Transverse colon (tissue), 4 donors: ENCODE data around the gene PLXNA2. TPM values are rescaled to one million over a fixed set of nuclear protein-coding genes. Genes with fewer than 3 reads are reported as not detected.

Experiments used
- DNase-seq: peaks from one replicate; pipeline ENCODE4 v3.0.0-alpha.2; 2019
- H3K27ac ChIP-seq, 4 donors: fragments of 200-600 bp; sonication (generic); 2 replicates each; pipeline ENCODE4 v1.5.1; 2016 to 2018; ENCODE audit warnings: inconsistent platforms in 4 of 4
- H3K27me3 ChIP-seq: fragments of 200-600 bp; sonication (generic); 2 replicates; pipeline ENCODE4 v1.5.1; 2017; ENCODE audit warnings: inconsistent platforms
- H3K36me3 ChIP-seq, 4 donors: fragments of 200-600 bp; sonication (generic); 2 replicates each; pipeline ENCODE4 v1.5.1; 2017 to 2019; ENCODE audit warnings: inconsistent platforms in 4 of 4
- H3K4me1 ChIP-seq, 4 donors: fragments of 200-600 bp; sonication (generic); 2 replicates each; pipeline ENCODE4 v1.5.1; 2017 to 2020; ENCODE audit warnings: inconsistent platforms in 4 of 4
- H3K4me3 ChIP-seq, 4 donors: fragments of 200-600 bp; sonication (generic); 1 replicate in 1 of 4; 2 replicates in 3 of 4; pipeline versions ENCODE4 v1.5.1 to v1.6.1; 2017 to 2019; ENCODE audit warnings: inconsistent platforms in 4 of 4
- H3K9me3 ChIP-seq, 2 donors: fragments of 200-600 bp; sonication (generic); 2 replicates each; pipeline ENCODE4 v1.5.1; 2017 to 2019; ENCODE audit warnings: inconsistent platforms in 2 of 2
- CTCF ChIP-seq, 5 experiments: fragments of 200-600 bp in 3 of 5; fragments of 450-650 bp in 2 of 5; sonication (generic) in 3 of 5; IDR thresholded peaks; 1 replicate in 2 of 5; 2 replicates in 3 of 5; pipeline ENCODE4 v1.5.1; 2016 to 2017; ENCODE audit warnings: antibody characterized with exemption in 5 of 5, inconsistent platforms in 3 of 5, mild to moderate bottlenecking in 2 of 5, moderate library complexity in 1 of 5
- EP300 ChIP-seq: sonication (generic); formaldehyde crosslinking; IDR thresholded peaks from one replicate; pipeline ENCODE4 v1.6.1; 2017; ENCODE audit warnings: antibody characterized with exemption, low read depth
- POLR2A ChIP-seq: fragments of 450-650 bp; IDR thresholded peaks from one replicate; pipeline ENCODE4 v1.6.1; 2016; ENCODE audit warnings: antibody characterized with exemption, mild to moderate bottlenecking, moderate library complexity
- POLR2AphosphoS5 ChIP-seq, 3 donors: sonication (generic); formaldehyde crosslinking; IDR thresholded peaks; one replicate each; pipeline ENCODE4 v1.6.1; 2016; ENCODE audit warnings: antibody characterized with exemption in 3 of 3
- WGBS, 2 donors: methylation state at CpG; one replicate each; pipeline ENCODE4 v1.1.5; 2018; ENCODE audit warnings: low coverage in 1 of 2; 5-methylcytosine and 5-hydroxymethylcytosine counted together
- in situ Hi-C, 4 donors: fragments of 200-750 bp; cut with MboI; loops; one replicate each; pipeline versions ENCODE4 v1.15.0 to v1.15.1; 2017; ENCODE audit warnings: low sequenced_read_pairs in 3 of 4, low pct_ligation_motif_present in 1 of 4, low pct_unique_long_range_greater_than_20kb in 1 of 4
- intact Hi-C: fragments of 100-400 bp; cut with DNase I; formaldehyde crosslinking; loops from one replicate; pipeline ENCODE4 v1.15.1; 2023; ENCODE audit warnings: low total_unique reads
- total RNA-seq, 4 donors: library from RNA; depleted of rRNA; stranded (reverse); fragments of >200 nt; gene quantifications; one replicate each; pipeline ENCODE4 v1.1.0, GENCODE V29; 2016

Gene PLXNA2
- total RNA-seq, 4 donors from 2014 or later = 77.4 to 140 (median 85.5) TPM

DNA sequence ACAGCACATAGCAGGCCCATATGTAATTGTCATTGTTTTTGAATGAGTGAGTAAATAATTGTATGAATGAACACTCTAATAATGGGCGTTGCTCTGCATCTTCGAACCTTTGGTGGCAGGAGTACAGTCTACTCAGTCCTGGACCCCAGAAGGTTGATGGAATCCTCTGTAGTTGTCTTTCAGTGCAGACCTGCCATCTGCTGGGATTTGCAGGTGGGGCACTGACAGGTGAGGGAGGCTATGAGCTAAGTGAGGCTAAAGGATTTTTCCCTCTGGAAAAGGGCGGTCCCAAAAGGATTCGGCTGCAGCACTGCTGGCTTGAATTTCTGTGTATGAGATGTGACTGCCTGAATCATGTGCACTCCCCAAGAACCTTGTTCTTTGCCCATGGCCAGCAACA is 53.4 kb downstream of the PLXNA2 start:
- in situ Hi-C loops (no loop called here), intact Hi-C loops (no loop called here)
- TF ChIP-seq POLR2A (no peak), POLR2AphosphoS5 (IDR thresholded peaks at IDR 0.05) (no peak), CTCF (IDR thresholded peaks at IDR 0.05) (no peak), EP300 (no peak)
- Histone ChIP-seq H3K27ac (no peak overlapping the region), H3K9me3 (no peaks in the 10 kb centered on the region), H3K36me3 (no peaks in the 10 kb centered on the region), H3K27me3 (no peaks in the 10 kb centered on the region), H3K4me3 (no peak overlapping the region), H3K4me1 (peaks cover 0 to 8% (median 0%) of the 10 kb centered on the region in 4 donors)
- DNase-seq = no peak
- 81 to 84% methylated on average over 2 to 4 of the region's 4 CpGs for WGBS, 2 donors

GRCh38 chr1:208189716-208190115 is 54.5 kb downstream of the PLXNA2 start:
- H3K4me3 ChIP-seq = no peak overlapping the region
- H3K27me3 ChIP-seq = no peaks in the 10 kb centered on the region
- intact Hi-C loops (no loop called here), in situ Hi-C loops (no loop called here)
- TF ChIP-seq POLR2AphosphoS5 (IDR thresholded peaks at IDR 0.05) = no peak
- no peak for TF ChIP-seq CTCF (IDR thresholded peaks at IDR 0.05)
- TF ChIP-seq EP300 = no peak
- no peak for TF ChIP-seq POLR2A
- peaks cover 5 to 19% (median 7%) of the 10 kb centered on the region in 4 donors for H3K4me1 ChIP-seq
- H3K9me3 ChIP-seq = no peaks in the 10 kb centered on the region
- DNase-seq = no peak
- H3K27ac ChIP-seq = no peak overlapping the region
- WGBS, 2 donors = 80 to 86% methylated on average over 4 of the region's 4 CpGs
- H3K36me3 ChIP-seq = no peaks in the 10 kb centered on the region

GRCh38 chr1:208189183-208189582 is 55.0 kb downstream of the PLXNA2 start:
- peaks cover 9 to 24% (median 10%) of the 10 kb centered on the region in 4 donors for H3K4me1 ChIP-seq
- no peaks in the 10 kb centered on the region for H3K27me3 ChIP-seq
- no peaks in the 10 kb centered on the region for H3K9me3 ChIP-seq
- in situ Hi-C loops (no loop called here), intact Hi-C loops (no loop called here)
- H3K4me3 ChIP-seq = no peak overlapping the region
- WGBS, 2 donors = 60 to 72% methylated on average over 1 to 2 of the region's 2 CpGs
- H3K27ac ChIP-seq = no peak overlapping the region
- TF ChIP-seq EP300 = no peak
- TF ChIP-seq POLR2AphosphoS5 (IDR thresholded peaks at IDR 0.05) = no peak
- TF ChIP-seq POLR2A = no peak
- no peaks in the 10 kb centered on the region for H3K36me3 ChIP-seq
- DNase-seq = no peak

DNA sequence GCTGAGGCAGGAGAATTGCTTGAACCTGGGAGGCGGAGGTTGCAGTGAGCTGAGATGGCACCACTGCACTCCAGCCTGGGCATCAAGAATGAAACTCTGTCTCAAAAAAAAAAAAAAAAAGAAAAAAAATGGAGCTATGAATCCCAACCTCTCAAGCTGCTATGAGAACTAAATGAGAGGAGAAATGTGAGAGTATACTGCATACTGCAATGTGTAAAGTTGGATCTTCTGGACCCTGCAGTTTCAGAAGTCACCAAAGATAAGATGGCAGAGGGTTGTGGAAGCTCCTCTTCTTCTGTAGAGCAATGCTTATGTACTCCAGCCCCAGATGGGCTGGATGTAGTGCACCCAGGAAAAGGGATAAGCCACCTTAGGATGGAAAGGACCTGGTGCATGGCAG is 55.6 kb downstream of the PLXNA2 start:
- no peaks in the 10 kb centered on the region for H3K9me3 ChIP-seq
- 83 to 96% methylated on average over 1 of the region's 1 CpG for WGBS, 2 donors
- in situ Hi-C loops = no loop called here

More for the DNA sequence above, 55.6 kb downstream of the PLXNA2 start:
- Histone ChIP-seq H3K4me1 (peaks cover 15 to 30% (median 16%) of the 10 kb centered on the region in 4 donors), H3K27me3 (no peaks in the 10 kb centered on the region), H3K4me3 (no peak overlapping the region), H3K36me3 (no peaks in the 10 kb centered on the region), H3K27ac (no peak overlapping the region)
- intact Hi-C loops = no loop called here
- TF ChIP-seq POLR2AphosphoS5 (IDR thresholded peaks at IDR 0.05) (no peak), POLR2A (no peak), EP300 (no peak), CTCF (IDR thresholded peaks at IDR 0.05) (no peak)
- DNase-seq = no peak
